B cell (primary cell): ENCODE results near the gene PXMP2. TPM values are rescaled to one million over a fixed set of nuclear protein-coding genes. Genes with fewer than 3 reads are reported as not detected.

ENCODE experiments used
- ATAC-seq: fragments of 200-7000 bp; cut with Tn5 transposase; one replicate; pipeline ENCODE4 v1.10.0; 2021; ENCODE audit warnings: low read depth, mild to moderate bottlenecking, moderate number of reproducible peaks, moderate library complexity
- CTCF ChIA-PET: fragments of 350-600 bp; sonication (Branson Sonifier 250); formaldehyde crosslinking; loops from one replicate; lab custom pipeline; 2021; ENCODE audit warnings: antibody characterized with exemption, inconsistent platforms; lab: Charles Lee
- POLR2A ChIA-PET: fragments of 350-600 bp; sonication (Branson Sonifier 250); formaldehyde crosslinking; loops from one replicate; lab custom pipeline; 2021; ENCODE audit warnings: antibody characterized with exemption; lab: Charles Lee
- DNase-seq: peaks from one replicate; pipeline ENCODE4 v3.0.0; 2013
- H2AFZ ChIP-seq: 2 replicates; pipeline ENCODE4 v1.6.1; 2012; ENCODE audit warnings: mild to moderate bottlenecking, low read depth, low read length; ENCODE audit not compliant: insufficient read depth, poor library complexity, severe bottlenecking
- H3K27ac ChIP-seq, 2 donors: 1 replicate in 1 of 2; 2 replicates in 1 of 2; pipeline ENCODE4 v1.5.1; 2012 to 2013; ENCODE audit warnings: low read length in 2 of 2, mild to moderate bottlenecking in 2 of 2, moderate library complexity in 1 of 2
- H3K27me3 ChIP-seq, 4 experiments: fragments of 200-600 bp in 1 of 4; sonication (generic) in 1 of 4; replicated peaks in 1 of 4; 1 replicate in 2 of 4; 2 replicates in 2 of 4; pipeline versions ENCODE4 v1.6.1 to v1.7.0; 2013 to 2016; ENCODE audit warnings: low read length in 3 of 4, mild to moderate bottlenecking in 2 of 4, mixed read lengths in 1 of 4, moderate library complexity in 1 of 4; ENCODE audit not compliant: insufficient read depth in 4 of 4, control insufficient read depth in 3 of 4; ENCODE audit errors: control extremely low read depth in 1 of 4
- H3K36me3 ChIP-seq, 2 experiments: replicated peaks in 1 of 2; 1 replicate in 1 of 2; 2 replicates in 1 of 2; pipeline versions ENCODE4 v1.6.1 to v1.7.1; 2013; ENCODE audit warnings: low read length in 1 of 2; ENCODE audit not compliant: insufficient read depth in 2 of 2, control insufficient read depth in 1 of 2; ENCODE audit errors: control extremely low read depth in 1 of 2, extremely low read depth in 1 of 2
- H3K4me1 ChIP-seq, 2 donors: fragments of 200-600 bp in 1 of 2; sonication (generic) in 1 of 2; 1 replicate in 1 of 2; 2 replicates in 1 of 2; pipeline versions ENCODE4 v1.5.1 to v1.6.1; 2013 to 2017; ENCODE audit warnings: low read length in 2 of 2; ENCODE audit not compliant: control insufficient read depth in 2 of 2, insufficient read depth in 2 of 2
- H3K4me2 ChIP-seq: replicated peaks from 2 replicates; pipeline ENCODE3; 2012; ENCODE audit warnings: mild to moderate bottlenecking, low read depth, low read length; ENCODE audit not compliant: poor library complexity, severe bottlenecking
- H3K4me3 ChIP-seq, 5 experiments: fragments of 200-600 bp in 1 of 5; sonication (generic) in 1 of 5; 1 replicate in 3 of 5; 2 replicates in 2 of 5; pipeline versions ENCODE4 v1.5.1 to v1.7.0; 2011 to 2016; ENCODE audit warnings: low read length in 4 of 5, mild to moderate bottlenecking in 4 of 5, low read depth in 2 of 5, control low read depth in 1 of 5, moderate library complexity in 1 of 5; ENCODE audit not compliant: insufficient read depth in 1 of 5; ENCODE audit errors: control extremely low read depth in 1 of 5, extremely low read depth in 1 of 5
- H3K79me2 ChIP-seq: fragments of 200-600 bp; sonication (generic); one replicate; pipeline ENCODE4 v1.6.0; 2016; ENCODE audit warnings: low read length; ENCODE audit not compliant: control insufficient read depth, insufficient read depth
- H3K9ac ChIP-seq: fragments of 200-600 bp; sonication (generic); 2 replicates; pipeline ENCODE4 v1.6.1; 2017; ENCODE audit warnings: mild to moderate bottlenecking, low read length, moderate library complexity
- H3K9me3 ChIP-seq, 3 donors: one replicate each; pipeline versions ENCODE4 v1.6.1 to v1.7.1; 2013; ENCODE audit warnings: low read length in 2 of 3; ENCODE audit not compliant: control insufficient read depth in 2 of 3, insufficient read depth in 1 of 3; ENCODE audit errors: control extremely low read depth in 1 of 3
- H4K20me1 ChIP-seq: 2 replicates; pipeline ENCODE4 v1.6.0; 2012; ENCODE audit warnings: mild to moderate bottlenecking, low read length; ENCODE audit not compliant: insufficient read depth, control insufficient read depth, poor library complexity, severe bottlenecking
- H3K27ac Mint-ChIP-seq: one replicate; pipeline ENCODE4 v1.8.0; 2021; ENCODE audit warnings: mixed read lengths
- H3K27me3 Mint-ChIP-seq: one replicate; pipeline ENCODE4 v1.8.0; 2021; ENCODE audit warnings: mixed read lengths
- H3K4me1 Mint-ChIP-seq: one replicate; pipeline ENCODE4 v1.8.0; 2021; ENCODE audit warnings: mixed read lengths
- H3K4me3 Mint-ChIP-seq: one replicate; pipeline ENCODE4 v1.8.0; 2021; ENCODE audit warnings: mixed read lengths
- H3K9me3 Mint-ChIP-seq: one replicate; pipeline ENCODE4 v1.8.0; 2022; ENCODE audit warnings: mixed read lengths; ENCODE audit not compliant: insufficient read depth
- CTCF ChIP-seq: fragments of 200-600 bp; IDR thresholded peaks from one replicate; pipeline ENCODE4 v1.8.0; 2022; ENCODE audit warnings: antibody characterized with exemption, mild to moderate bottlenecking
- EZH2 ChIP-seq: IDR thresholded peaks from 2 replicates; pipeline ENCODE4 v1.6.1; 2012; ENCODE audit warnings: borderline replicate concordance, low read depth, mild to moderate bottlenecking, moderate library complexity, low read length; ENCODE audit not compliant: insufficient read depth, poor library complexity, severe bottlenecking
- WGBS: methylation state at CpG from one replicate; pipeline ENCODE4 v1.1.5; 2013; ENCODE audit warnings: missing lambda C conversion rate; ENCODE audit not compliant: insufficient coverage; 5-methylcytosine and 5-hydroxymethylcytosine counted together
- intact Hi-C: fragments of 100-400 bp; cut with micrococcal nuclease; formaldehyde crosslinking; loops from one replicate; pipeline ENCODE4 v1.10.0; 2022
- polyA plus RNA-seq: library from polyadenylated mRNA; depleted of rRNA; stranded (reverse); fragments of >200 nt; gene quantifications from 2 replicates; pipeline ENCODE4 v1.2.3, GENCODE V29; 2012
- total RNA-seq, 2 donors: library from RNA; stranded (reverse); fragments of 120-200 nt in 1 of 2; gene quantifications; 1 replicate in 1 of 2; 2 replicates in 1 of 2; pipeline versions ENCODE4 v1.2.3 to v1.2.4, GENCODE V29; 2013 to 2022

PXMP2 gene
- total and polyA plus RNA-seq, 2 donors (not counting 1 experiment from before 2014, with no cell fraction given) = 4.3 to 10.2 TPM

GRCh38 chr12:132717011-132717410 lies 29.6 kb downstream of the PXMP2 start:
- Mint-ChIP-seq H3K27ac (no peak overlapping the region), H3K4me1 (peaks cover 5% of the 10 kb centered on the region), H3K4me3 (no peak overlapping the region), H3K9me3 (no peaks in the 10 kb centered on the region), H3K27me3 (no peaks in the 10 kb centered on the region)
- H3K9ac ChIP-seq = no peak overlapping the region
- ChIA-PET CTCF (interaction anchor here (0.7 kb wide), 1 partner anchor 254 kb away, joined by 3 read pairs; no protein-coding TSS in a partner anchor), POLR2A (interaction anchor here (0.7 kb wide), 1 partner anchor 120 kb away, joined by 5 read pairs; no protein-coding TSS in a partner anchor)
- peaks cover 39% of the 10 kb centered on the region for H3K79me2 ChIP-seq
- H3K27me3 ChIP-seq = no peaks in the 10 kb centered on the region
- H3K36me3 ChIP-seq = peaks cover 2 to 49% of the 10 kb centered on the region in 2 experiments
- ATAC-seq = no peak
- peaks cover 0 to 4% of the 10 kb centered on the region in 2 donors for H3K4me1 ChIP-seq
- H3K9me3 ChIP-seq = no peaks in the 10 kb centered on the region
- H3K4me3 ChIP-seq = no peak overlapping the region
- peaks cover 66% of the 10 kb centered on the region for H4K20me1 ChIP-seq
- 96% methylated on average over 11 of the region's 17 CpGs for WGBS
- no peak for DNase-seq
- H2AFZ ChIP-seq = no peak overlapping the region
- TF ChIP-seq CTCF (no peak), EZH2 (no peak)
- no peak overlapping the region for H3K27ac ChIP-seq
- no peak overlapping the region for H3K4me2 ChIP-seq
- intact Hi-C loops = no loop called here

DNA sequence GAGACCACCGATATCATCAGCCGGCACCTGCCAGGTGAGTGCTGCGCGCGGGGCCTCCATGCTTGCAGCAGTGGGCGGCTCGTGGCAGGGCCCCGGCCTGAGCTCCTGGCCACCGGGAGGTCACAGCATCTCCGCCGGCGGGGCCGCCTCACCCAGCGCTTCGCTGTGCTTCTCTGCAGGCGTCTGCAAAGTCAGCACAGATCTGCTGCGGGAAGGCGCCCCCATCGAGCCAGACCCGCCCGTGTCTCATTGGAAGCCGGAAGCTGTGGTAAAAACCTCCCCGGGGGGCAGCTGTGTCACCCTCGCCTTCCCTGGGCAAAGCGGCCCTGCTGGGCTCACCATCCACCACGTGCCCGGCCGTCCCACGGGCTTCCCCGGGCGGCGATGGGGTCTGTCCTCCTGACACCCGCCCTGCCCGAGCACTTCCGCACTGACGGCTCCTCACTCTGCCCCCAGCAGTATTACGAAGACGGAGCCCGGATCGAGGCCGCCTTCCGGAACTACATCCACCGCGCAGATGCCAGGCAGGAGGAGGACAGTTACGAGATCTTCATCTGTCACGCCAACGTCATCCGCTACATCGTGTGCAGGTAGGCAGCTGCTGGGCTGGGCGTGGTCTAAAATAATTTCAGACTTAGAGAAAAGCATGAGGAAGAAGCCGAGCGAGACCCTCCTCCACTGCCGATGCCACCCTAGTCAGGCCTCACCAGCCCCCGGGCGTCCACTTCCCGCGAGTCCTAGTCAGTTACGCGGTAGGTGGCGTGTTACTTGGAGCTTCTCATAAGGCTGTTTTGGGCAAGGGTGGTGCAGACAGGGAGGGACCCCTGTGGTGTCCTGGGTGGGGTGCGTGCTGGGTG lies 30.4 kb downstream of the PXMP2 start:
- ATAC-seq = no peak
- intact Hi-C loops = no loop called here

More for the DNA sequence above, 30.4 kb downstream of the PXMP2 start:
- H3K27me3 Mint-ChIP-seq = no peaks in the 10 kb centered on the region
- peaks cover 32% of the 10 kb centered on the region for H3K79me2 ChIP-seq
- no peak for DNase-seq
- no peaks in the 10 kb centered on the region for H3K27me3 ChIP-seq
- no peak overlapping the region for H3K4me2 ChIP-seq
- peaks cover 2% of the 10 kb centered on the region for H3K4me1 Mint-ChIP-seq
- no peak overlapping the region for H2AFZ ChIP-seq
- peaks cover 60% of the 10 kb centered on the region for H4K20me1 ChIP-seq
- no peak overlapping the region for H3K4me3 ChIP-seq
- 97% methylated on average over 60 of the region's 61 CpGs for WGBS
- H3K27ac ChIP-seq = no peak overlapping the region
- ChIA-PET POLR2A (interaction anchor here (0.7 kb wide), 1 partner anchor 121 kb away, joined by 5 read pairs; no protein-coding TSS in a partner anchor), CTCF (no interaction called here)
- no peak overlapping the region for H3K27ac Mint-ChIP-seq
- TF ChIP-seq CTCF = no peak
- TF ChIP-seq EZH2 = no peak
- H3K36me3 ChIP-seq = peaks cover 2 to 52% of the 10 kb centered on the region in 2 experiments
- H3K4me3 Mint-ChIP-seq = no peak overlapping the region
- no peaks in the 10 kb centered on the region for H3K4me1 ChIP-seq
- no peaks in the 10 kb centered on the region for H3K9me3 ChIP-seq
- H3K9ac ChIP-seq = no peak overlapping the region
- H3K9me3 Mint-ChIP-seq = no peaks in the 10 kb centered on the region
